GM12865 (cell line): ENCODE data around the gene FGF1.

ENCODE experiments used
- DNase-seq: peaks from one replicate; pipeline ENCODE4 v3.0.0; 2010; ENCODE audit warnings: low read depth
- H3K4me3 ChIP-seq: 2 replicates; pipeline ENCODE4 v1.5.1; 2011; ENCODE audit warnings: mild to moderate bottlenecking, low read depth, low read length, control low read depth
- CTCF ChIP-seq: IDR thresholded peaks from 2 replicates; pipeline ENCODE4 v1.5.1; 2011; ENCODE audit warnings: low read length, control low read depth, low read depth, inconsistent platforms; ENCODE audit not compliant: insufficient read depth; ENCODE audit errors: missing control alignments

Gene FGF1

GRCh38 chr5:142568283-142568995, 117.5 kb downstream of the FGF1 start:
- TF ChIP-seq CTCF: no peak
- no peak for DNase-seq
- H3K4me3 ChIP-seq: no peak overlapping the region

DNA sequence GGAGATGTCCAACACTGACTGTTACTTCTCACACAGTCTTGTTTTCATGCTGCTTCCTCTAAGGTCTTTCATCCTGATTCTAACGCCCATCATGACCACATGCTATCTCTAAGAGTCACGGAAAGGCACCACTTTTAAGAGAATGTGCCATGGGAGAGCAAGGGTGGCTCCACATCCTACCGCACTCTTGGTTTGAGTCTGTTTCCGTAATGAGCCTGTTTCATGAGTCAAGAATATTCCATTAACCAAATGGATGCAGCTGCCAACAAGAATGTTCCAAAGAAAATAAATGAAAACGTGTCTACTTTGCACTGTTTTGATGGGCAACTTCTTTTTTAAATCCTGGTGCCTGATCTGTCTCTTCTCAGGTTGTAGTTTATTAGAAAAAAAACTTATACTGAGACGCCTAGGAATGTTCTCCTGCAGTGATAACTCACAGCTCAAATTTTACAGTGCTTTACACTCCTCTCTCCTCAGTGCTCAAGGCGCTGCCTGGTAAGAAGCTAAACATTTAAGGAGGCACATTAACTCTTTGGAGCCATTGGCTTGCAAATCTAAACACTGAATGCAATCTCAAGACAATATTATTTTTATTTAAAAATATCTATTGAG, 124.3 kb downstream of the FGF1 start:
- no peak overlapping the region for H3K4me3 ChIP-seq
- no peak for TF ChIP-seq CTCF
- no peak for DNase-seq

- no peak for DNase-seq
- no peak overlapping the region for H3K4me3 ChIP-seq
- no peak for TF ChIP-seq CTCF
Measured at GRCh38 chr5:142561029-142561428, 124.9 kb downstream of the FGF1 start.

DNA sequence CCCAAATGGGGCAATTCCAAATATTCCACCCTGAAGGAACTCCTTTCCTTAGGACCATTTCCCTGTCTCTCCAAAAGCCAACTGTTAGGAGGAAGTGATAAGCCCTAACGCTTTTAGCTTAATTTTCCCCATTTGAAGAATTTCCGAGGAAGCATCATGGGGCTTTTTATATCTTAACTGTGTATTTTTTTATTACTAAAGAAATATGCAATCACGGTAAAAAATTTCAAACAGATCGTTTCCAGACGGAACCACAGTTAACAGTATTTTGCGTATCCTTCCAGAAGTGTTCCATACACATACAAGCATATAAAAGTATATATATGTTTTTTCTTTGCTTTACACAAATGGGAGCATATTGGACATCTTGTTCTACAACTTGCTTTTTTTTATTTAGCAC, 133.8 kb downstream of the FGF1 start:
- TF ChIP-seq CTCF: no peak
- no peak for DNase-seq
- no peak overlapping the region for H3K4me3 ChIP-seq

- TF ChIP-seq CTCF: no peak
- H3K4me3 ChIP-seq: no peak overlapping the region
- DNase-seq: no peak
Measured at GRCh38 chr5:142551338-142552067, 134.4 kb downstream of the FGF1 start.

DNA sequence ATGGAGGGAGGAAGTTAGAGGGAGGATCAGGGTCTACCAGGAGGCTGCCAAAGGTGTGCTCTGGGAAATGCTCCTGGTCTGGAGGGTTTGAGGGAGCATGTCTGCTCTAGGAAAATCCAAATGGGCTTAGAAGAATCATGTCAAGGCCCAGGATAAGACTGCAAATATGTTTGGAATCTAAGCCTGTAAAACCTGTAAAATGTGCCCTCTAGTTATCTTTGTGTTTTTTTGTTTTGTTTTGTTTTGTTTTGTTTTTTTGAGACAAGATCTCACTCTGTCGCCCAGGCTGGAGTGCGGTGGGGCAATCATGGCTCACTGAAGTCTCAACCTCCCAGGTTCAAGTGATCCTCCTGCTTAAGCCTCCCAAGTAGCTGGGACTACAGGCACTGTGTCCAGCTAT, 135.4 kb downstream of the FGF1 start:
- TF ChIP-seq CTCF: no peak
- no peak for DNase-seq
- H3K4me3 ChIP-seq: no peak overlapping the region
